GM06990 (cell line): ENCODE results near the gene PKP1.

Experiments used
- DNase-seq: peaks from one replicate; pipeline ENCODE4 v3.0.0-alpha.2; 2011; ENCODE audit not compliant: insufficient read length; ENCODE audit errors: extremely low read depth
- H3K27me3 ChIP-seq: replicated peaks from 2 replicates; pipeline ENCODE4 v1.6.0; 2011; ENCODE audit warnings: low read length; ENCODE audit not compliant: control insufficient read depth, insufficient read depth
- H3K36me3 ChIP-seq: 2 replicates; pipeline ENCODE4 v1.5.1; 2011; ENCODE audit warnings: low read length; ENCODE audit not compliant: control insufficient read depth, insufficient read depth
- H3K4me3 ChIP-seq: replicated peaks from 2 replicates; pipeline ENCODE4 v1.5.1; 2011; ENCODE audit warnings: low read depth, mild to moderate bottlenecking, control low read depth, low read length
- CTCF ChIP-seq: IDR thresholded peaks from 2 replicates; pipeline ENCODE4 v1.5.1; 2011; ENCODE audit warnings: low read length, control low read depth, mild to moderate bottlenecking, inconsistent platforms; ENCODE audit not compliant: insufficient read depth, poor library complexity, severe bottlenecking

PKP1 gene

DNA sequence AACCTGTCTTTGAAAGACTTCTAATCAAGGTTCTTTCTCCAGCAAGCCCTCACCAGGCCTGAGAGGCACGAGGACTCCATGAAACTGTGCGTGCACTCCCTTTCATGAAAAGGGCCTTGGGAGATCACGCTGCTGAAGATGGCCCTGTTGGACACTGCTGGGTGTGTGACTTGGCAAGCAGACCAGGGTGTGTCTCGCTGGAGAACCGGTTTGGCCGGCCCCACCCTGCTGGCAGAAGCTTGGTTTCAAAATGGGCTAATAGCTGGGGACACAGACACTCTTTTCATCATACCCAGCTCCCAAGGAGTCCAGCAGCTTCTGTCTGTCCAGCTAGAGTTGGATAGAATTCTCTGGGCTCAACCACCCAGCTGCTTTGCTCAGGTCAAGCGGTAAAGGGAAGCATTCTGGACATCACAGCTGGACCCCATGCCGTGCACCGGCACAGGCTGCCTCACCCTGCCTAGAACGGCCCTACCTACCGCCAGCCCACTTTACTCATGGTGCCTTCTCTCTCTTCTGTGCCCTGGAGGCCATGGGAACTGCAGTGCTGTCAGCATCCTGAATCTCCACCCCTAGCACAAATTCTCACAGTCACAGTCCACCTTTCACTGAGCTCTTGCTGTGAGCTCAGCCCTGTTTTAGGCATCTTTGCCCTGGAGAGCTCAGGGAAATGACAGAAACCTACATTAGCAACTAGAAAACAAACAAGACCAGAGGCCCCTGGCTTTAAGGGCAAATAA is 24.6 kb downstream of the PKP1 start:
- no peaks in the 10 kb centered on the region for H3K36me3 ChIP-seq
- H3K27me3 ChIP-seq, result peaks cover 3% of the 10 kb centered on the region
- DNase-seq, result no peak
- TF ChIP-seq CTCF, result no peak
- no peak overlapping the region for H3K4me3 ChIP-seq

GRCh38 chr1:201309416-201309815 is 26.1 kb downstream of the PKP1 start:
- Histone ChIP-seq H3K4me3 (no peak overlapping the region), H3K36me3 (no peaks in the 10 kb centered on the region), H3K27me3 (peaks cover 3% of the 10 kb centered on the region)
- TF ChIP-seq CTCF, result peak; percentile 45
- no peak for DNase-seq

DNA sequence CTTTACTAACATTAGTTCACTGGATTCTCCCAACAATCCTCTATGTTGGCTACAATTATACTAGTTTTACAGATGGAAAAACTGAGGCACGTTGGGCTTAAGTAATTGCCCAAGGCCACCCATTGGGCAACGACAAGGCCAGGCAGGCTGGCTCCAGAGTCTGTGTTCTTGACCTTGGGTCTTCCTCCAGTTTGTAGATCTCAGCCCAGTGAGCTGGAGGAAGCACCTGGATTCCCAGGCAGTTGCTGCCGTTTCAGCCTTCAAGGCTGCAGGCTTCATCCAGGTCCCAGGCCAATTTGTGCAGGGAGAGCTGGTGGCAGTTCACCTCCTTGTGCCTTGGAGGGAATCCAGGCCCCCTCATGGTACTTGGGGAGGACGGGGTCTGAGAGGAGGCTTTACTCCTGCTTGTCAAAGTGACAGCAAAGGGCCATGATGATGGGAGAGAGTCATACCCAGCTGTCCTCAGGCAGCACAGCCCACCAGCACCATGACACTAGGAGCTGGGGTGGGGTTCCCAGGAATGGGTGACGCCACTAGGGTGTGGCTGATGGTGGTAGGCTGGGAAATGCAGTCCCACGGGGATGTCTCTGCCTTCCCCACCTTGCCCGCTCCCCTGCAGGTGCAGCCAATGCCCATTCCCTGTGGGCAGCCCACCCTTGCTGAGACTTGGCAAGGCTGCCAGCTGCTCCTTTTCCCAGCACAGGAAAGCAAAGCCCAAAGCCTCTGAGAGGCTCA is 27.1 kb downstream of the PKP1 start:
- Histone ChIP-seq H3K36me3 (no peaks in the 10 kb centered on the region), H3K4me3 (no peak overlapping the region), H3K27me3 (peaks cover 3% of the 10 kb centered on the region)
- no peak for DNase-seq
- no peak for TF ChIP-seq CTCF

- Histone ChIP-seq H3K36me3 (no peaks in the 10 kb centered on the region), H3K27me3 (peaks cover 3% of the 10 kb centered on the region), H3K4me3 (no peak overlapping the region)
- DNase-seq, result no peak
- no peak for TF ChIP-seq CTCF
Observed at GRCh38 chr1:201310986-201311355, 27.7 kb downstream of the PKP1 start.

- Histone ChIP-seq H3K27me3 (peaks cover 3% of the 10 kb centered on the region), H3K36me3 (no peaks in the 10 kb centered on the region), H3K4me3 (no peak overlapping the region)
- TF ChIP-seq CTCF, result no peak
- DNase-seq, result no peak
Observed at GRCh38 chr1:201311356-201312011, 28.2 kb downstream of the PKP1 start.
